NCI-H69 (cell line): ENCODE data around the gene HUWE1.
"Not testable (repeated sequence)": the region's sequence is repeated elsewhere in the genome, so short reads cannot be mapped to it uniquely, and the experiment has no call there.

Source experiments
- DNase-seq: peaks from one replicate; lab custom pipeline; 2025; lab: John Stamatoyannopoulos, UW

Gene HUWE1, protein sequence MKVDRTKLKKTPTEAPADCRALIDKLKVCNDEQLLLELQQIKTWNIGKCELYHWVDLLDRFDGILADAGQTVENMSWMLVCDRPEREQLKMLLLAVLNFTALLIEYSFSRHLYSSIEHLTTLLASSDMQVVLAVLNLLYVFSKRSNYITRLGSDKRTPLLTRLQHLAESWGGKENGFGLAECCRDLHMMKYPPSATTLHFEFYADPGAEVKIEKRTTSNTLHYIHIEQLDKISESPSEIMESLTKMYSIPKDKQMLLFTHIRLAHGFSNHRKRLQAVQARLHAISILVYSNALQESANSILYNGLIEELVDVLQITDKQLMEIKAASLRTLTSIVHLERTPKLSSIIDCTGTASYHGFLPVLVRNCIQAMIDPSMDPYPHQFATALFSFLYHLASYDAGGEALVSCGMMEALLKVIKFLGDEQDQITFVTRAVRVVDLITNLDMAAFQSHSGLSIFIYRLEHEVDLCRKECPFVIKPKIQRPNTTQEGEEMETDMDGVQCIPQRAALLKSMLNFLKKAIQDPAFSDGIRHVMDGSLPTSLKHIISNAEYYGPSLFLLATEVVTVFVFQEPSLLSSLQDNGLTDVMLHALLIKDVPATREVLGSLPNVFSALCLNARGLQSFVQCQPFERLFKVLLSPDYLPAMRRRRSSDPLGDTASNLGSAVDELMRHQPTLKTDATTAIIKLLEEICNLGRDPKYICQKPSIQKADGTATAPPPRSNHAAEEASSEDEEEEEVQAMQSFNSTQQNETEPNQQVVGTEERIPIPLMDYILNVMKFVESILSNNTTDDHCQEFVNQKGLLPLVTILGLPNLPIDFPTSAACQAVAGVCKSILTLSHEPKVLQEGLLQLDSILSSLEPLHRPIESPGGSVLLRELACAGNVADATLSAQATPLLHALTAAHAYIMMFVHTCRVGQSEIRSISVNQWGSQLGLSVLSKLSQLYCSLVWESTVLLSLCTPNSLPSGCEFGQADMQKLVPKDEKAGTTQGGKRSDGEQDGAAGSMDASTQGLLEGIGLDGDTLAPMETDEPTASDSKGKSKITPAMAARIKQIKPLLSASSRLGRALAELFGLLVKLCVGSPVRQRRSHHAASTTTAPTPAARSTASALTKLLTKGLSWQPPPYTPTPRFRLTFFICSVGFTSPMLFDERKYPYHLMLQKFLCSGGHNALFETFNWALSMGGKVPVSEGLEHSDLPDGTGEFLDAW (N-terminal part only)

DNA sequence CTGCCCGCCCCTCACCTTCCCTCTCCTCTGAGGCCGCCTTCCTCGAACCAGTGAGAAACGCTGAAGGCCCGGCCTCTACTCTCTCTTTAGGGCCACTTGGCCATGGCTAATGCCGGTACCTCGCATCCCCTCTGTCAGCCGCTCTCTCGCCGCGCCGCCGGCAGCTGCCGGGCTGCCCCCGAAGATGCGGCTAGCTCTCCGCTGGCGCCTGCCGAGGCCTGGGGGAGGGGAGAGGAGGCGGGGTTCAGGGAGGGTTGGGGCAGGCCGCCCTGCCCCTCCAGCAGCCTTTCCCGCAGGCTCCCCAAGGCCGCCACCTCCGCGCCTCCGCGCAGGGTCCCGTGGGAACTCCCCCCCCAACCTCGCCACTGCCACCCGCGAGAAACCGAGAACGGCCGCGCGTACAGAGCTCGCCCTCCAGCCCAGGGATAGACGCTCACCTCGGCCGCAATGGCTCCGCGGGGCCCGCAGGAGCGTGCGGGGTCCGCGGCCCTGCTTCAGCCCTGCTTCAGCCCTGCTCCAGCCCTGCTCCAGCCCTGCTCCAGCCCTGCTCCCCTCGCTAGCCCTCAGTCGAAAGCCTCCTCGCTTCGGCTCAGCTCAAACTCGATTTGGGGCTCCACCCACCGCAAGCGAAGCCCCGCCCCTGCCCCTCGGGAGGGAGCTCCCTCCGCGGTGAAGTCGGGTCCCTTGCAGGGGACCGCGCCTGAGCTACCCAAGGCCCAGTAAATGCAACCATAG, at the start of gene HUWE1:
TSS of gene HUWE1 (minus strand) at position 569 of the 735 bp plus-strand sequence. CDS start 32,612 bp downstream, outside the sequence.
- DNase-seq = peak; percentile 87

DNA sequence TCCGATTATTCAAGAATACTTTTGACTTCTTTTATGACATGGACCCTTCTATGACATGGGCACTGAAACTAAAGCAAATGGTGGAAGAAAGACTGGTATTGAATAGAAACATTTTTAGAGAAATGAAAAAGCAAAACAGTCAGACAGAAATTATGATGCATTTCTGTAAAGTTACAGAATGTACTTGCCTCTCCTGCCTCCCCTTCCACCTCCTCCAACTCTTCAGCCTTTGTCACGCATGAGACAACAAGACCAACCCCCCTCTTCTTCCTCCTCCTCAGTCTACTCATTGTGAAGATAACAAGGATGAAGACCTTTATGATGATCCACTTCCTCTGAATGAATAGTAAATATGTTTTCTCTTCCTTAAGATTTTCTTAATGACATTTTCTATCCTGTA, 46.3 kb upstream of the HUWE1 start:
- DNase-seq = no peak

DNA sequence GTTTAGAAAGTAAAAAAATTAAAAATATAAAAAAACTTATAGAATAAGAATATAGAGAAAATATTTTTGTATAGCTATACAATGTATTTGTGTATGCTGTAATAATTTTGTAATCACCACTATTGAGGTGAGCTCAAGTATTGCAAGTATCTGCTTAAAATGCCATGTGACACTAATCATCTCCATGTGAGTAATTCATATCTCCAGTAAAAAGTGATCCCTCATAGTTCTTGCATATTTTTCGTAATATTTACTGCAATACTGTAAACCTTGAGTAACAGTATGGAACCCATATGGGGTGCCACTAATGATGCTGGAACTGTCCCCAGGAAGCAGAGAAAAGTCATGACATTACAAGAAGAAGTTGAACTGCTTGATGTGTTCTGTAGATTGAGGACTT, 43.2 kb upstream of the HUWE1 start:
- DNase-seq = no peak

DNA sequence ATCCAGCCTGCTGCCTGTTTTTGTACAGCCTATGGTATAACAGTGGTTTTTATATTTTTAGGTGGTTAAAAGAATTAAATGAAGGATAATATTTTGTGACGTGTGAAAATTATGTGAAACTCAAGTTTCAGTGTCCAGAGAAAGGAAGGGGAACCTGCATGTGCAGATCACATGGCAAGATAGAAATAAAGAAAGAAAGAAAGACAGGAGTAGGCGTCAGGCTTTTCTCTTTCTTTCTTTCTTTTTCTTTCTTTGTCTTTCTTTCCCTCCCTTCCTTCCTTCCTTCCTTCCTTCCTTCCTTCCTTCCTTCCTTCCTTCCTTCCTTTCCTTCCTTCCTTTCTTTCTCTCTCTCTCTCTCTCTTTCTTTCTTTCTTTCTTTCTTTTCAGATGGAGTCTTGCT, 42.0 kb upstream of the HUWE1 start:
- DNase-seq = no peak

DNA sequence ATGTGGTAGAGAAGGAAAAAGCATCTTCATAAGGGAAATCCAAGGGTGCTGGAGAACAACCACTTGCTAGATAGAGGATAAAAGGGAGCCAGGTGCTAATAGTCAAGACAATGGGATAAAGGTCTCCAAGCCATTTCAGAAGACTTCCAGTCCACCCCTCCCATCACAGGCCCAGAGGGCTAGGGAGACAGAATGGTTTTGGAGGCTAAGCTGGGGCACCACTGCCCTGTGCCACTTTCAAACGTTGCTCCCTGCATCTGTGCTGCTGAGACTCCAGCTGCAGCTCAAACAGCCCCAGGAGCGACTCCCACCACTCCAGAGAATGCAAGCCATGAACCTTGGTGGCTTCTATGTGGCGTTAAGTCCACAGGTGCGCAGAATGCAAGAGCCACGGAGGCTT, 38.4 kb upstream of the HUWE1 start:
- no peak for DNase-seq

DNA sequence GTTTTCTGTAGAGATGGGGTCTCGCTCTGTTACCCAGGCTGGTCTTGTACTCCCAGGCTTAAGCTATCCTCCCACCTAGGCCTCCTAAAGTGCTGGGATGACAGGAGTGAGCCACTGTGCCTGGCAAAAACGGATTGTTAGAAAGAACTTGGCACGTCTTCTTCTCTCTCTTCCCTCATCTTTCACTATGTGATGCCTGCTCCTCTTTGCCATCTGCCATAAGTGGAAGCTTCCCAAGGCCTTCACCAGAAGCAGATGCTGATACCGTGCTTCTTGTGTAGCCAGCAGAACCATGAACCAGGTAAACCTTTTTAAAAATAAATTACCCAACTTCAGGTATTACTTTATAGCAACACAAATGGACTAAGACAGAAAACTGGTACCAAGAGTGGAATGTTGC, 36.9 kb upstream of the HUWE1 start:
- no peak for DNase-seq

DNA sequence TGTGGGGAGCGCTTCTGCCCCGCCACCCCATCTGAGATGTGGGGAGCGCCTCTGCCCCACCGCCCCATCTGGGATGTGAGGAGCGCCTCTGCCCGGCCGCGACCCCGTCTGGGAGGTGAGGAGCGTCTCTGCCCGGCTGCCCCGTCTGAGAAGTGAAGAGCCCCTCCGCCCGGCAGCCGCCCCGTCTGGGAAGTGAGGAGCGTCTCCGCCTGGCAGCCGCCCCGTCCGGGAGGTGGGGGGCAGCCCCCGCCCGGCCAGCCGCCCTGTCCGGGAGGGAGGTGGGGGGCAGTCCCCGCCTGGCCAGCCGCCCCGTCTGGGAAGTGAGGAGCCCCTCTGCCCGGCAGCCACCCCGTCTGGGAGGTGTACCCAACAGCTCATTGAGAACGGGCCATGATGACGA, 35.1 kb upstream of the HUWE1 start:
- DNase-seq = not testable (repeated sequence)

DNA sequence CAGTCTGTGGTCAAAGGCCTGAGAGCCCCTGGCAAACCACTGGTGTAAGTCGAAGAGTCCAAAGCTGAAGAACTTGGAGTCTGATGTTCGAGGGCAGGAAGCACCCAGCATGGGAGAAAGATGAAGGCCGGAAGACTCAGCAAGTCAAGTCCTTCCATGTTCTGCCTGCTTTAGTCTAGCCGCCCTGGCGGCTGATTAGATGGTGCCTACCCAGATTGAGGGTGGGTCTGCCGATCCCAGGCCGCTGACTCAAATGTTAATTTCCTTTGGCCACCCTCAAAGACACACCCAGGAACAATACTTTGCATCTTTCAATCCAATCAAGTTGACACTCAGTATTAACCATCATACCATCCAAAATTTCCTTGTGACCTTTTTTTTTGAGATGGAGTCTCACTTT, 33.1 kb upstream of the HUWE1 start:
- not testable (repeated sequence) for DNase-seq

DNA sequence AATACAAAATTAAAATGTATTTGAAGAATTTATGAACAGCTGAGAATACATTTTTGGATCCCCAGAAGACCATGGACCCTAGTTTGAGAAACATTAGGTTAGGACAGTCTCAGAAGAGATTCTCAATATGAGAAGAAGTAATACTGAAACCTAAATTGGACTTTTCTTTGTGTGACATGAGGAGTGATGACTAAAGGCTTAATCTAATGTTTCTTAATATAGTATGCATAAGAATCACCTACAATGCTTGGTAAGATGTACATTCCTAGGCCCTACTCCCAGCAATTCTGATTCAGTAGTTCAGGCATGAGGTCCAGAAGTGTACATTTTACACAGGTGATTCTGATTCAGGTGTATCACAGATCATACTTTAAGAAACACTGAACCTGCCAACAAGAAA, 31.6 kb upstream of the HUWE1 start:
- DNase-seq = no peak

DNA sequence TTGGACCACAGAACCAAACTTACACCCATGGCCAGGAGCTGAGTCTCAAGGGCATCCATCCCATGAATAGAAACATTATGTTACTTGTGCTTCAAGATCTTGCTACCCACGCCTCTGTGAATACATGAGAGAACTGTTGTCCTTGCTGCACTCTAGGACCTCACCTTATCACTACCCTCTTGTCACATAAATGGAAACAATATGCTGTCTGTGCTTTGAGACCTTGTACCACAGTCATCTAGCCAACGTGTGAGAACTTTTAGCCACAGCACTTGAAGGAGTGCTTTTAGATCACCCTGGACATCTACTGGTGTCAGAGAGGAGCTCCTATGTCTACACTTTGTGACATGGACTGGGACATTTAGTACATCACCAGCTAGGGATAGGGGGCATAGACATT, 30.7 kb upstream of the HUWE1 start:
- no peak for DNase-seq

DNA sequence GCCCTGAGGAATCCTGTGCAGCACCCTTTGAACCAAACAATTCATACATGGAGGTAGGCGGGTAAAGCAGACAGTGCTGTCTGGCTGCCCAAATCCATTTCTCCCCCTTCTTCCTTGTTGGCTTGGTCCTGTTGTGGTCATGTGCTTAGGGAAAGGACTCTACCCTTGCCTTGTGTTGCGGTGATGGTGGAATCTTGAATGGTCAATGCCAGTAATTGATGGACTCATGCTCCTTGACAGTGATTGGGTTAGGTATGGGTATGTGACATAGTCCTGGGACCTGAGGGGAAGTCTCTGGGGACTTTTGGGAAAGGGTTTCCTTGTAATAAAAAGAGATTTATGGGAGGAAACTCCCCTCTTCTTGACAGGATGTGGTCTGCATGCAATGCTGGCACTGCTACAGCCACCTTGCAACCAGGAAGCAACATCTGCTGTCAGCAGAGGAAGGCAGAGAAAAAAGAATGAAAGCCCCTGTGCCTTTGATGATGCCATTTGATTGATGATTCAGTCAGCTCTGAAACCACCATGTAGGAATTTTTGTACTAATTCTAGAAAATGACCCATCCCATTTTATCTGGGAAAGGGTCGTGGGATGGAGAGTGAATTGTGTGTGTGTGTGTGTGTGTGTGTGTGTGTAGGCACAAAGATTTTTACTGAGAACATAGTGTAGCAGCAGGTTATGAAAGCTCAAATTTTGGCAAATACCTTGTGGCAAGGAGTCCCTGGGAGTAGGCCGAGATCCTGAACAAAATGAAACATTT, 30.0 kb upstream of the HUWE1 start:
- no peak for DNase-seq

DNA sequence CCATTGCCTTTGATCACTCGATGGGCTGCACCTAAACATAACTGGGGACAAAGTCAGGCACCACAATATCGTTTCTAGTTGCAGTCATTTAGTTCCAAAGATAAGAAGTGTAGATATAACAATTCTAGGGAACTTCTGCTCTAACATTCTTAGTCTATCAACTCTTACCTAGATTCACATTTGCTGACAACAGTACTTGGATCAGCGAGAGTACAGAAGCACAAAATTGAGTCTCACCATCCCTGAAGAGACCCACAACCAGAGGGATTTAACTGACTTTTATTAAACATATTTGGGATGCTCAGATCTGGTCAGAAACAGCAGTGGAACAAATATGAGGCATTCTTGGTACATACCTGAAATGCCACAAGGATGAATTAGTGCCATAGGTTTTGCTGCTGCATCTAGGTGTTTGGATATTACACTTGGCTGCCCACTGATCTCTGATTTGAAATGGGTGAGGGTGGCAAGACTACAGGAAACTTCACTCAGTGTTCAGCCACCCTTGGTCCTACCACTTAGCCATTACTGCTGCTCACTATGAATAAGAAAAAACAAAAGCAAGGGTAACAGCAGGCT, 28.9 kb upstream of the HUWE1 start:
- no peak for DNase-seq

DNA sequence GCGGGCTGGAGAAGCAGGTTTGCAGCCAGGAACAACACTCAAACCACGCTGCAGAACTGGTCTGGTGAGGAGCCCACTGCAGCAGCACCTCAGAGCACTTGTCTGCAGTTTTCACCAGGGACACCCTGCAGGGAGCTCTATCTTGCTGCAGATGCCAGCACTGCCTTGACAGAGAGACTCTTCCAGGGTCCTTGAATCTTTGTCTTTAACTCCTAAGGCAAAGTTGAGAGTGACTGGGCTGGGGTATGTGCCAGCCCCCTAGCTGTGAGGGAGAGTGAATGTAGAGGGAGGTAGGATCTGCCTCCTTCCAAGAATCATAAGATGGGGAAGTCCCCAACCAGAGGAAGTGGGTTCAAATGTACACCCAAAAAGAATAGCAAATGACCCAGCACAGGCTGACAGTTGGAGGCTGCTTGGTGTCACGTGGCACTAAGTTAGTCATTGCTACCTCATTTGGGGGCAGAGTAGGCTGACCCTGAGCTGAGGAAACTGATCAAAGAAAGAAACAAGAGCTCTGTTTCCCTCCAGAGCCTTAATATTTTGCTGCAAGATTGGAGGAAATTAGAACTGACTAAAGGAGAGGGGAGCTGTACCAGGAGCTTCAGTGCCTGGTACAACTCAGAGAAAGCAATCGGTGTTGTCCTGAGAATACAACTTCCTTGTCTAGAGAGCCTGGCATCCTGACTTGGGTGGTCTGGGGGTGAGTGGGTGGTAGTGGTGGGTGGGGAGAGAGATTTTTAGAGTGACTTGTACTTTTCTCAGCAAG, 28.2 kb upstream of the HUWE1 start:
- no peak for DNase-seq

DNA sequence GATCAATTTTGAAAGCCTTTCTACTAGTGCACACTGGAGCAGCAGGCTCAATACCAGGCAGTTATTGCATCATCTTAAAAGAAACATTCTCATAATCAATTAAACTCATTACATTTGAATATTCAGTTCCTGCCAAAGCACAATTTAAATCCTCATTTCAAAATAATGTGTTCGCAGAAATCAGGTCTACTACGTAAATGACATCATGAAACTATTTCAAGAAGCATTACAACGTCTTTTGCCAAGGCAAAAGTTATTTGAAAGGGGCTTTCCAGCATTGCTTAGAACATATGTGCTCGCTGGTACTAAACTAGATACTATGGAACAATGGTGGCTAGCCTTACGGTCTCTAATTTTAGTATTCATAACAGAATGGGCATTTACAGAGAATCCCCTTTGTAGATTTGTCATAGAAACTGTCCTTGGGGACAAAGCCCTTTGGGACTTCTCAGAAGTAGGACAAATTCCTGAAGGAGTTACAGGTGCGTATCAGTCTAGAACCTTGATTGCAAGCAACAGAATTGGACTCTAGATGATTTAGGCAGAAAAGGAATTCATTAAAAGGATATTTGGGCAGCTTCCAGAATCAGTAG, 27.6 kb upstream of the HUWE1 start:
- no peak for DNase-seq

DNA sequence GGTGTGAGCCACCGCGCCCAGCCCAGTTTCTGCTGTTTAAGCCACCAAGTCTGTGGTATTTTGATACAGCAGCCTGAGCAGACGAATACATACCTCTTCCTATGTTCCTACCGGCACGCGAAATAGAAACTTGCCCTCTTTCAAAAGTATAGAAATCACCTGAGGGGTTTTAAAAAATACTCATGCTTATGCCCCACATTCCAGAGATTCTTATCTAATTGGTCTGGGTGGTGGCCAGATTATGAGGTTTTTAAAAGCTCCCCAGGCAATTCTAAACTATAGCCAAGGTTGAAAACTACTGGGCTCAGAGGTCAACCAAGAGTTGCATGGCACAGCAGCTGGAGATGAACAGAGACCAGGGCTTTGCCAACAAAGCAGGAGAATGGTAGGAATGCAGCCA, 24.9 kb upstream of the HUWE1 start:
- no peak for DNase-seq

DNA sequence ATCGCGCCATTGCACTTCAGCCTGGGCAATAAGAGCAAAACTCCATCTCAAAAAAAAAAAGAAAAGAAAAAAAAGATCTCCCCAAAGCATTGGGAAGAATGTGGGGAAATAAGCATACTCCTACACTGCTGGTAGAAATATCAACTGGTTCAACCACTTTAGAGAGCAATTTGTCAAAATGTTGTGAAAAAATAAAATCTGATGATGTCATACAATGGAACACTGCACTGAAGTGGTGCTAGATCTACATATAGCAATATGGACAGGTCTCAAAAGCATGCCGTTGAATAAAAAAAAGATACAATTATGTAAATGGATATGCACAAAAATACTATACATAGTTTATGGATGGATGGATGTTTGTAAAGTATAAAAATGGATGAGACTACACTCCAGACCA, 18.3 kb upstream of the HUWE1 start:
- DNase-seq = no peak

DNA sequence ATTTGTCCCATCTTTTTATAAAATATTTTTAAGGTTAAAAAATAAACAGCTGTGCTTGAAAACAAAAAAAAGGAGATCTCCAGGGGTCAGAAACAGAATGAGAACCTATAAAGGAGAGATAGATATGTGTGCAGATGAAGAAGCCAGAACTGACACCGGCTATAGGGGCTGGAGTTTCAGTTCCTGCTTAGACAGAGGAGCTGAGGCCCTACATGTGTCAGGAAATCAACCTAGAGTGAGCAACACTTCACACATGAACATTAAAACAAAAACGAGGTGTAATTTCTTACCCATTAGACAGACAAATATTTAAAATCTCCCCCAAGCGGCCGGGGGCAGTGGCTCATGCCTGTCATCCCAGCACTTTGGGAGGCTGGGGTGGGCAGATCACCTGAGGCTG, 17.8 kb upstream of the HUWE1 start:
- DNase-seq = no peak

DNA sequence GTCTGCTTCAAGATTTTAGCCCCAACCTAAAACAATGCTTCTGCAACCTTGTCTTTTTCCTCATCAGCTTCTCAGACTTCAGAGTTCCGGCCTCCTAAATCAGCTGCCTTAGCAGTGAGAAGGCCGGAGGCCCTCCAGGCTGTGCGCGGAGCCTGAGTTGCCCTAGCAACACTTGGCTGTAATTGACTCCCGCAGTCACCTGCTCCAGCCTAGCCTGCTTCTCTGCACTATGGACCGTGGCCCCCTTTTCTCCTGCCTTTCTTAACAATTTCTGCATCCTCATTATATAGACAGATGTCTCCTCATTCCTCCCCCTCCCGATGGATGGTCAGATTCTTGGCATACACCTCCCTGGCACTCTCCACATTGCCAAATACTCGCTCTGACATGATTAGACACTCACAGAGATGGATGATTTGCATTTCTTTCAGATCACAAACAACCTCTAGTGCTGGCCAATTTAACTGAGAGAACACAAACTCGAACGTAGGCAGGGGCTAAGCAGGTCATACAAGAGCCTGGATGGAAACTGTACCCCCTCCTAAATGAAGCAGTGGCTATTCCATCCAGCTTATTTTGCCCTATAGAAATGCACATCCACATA, 9.5 kb upstream of the HUWE1 start:
- peak; percentile 52 for DNase-seq

DNA sequence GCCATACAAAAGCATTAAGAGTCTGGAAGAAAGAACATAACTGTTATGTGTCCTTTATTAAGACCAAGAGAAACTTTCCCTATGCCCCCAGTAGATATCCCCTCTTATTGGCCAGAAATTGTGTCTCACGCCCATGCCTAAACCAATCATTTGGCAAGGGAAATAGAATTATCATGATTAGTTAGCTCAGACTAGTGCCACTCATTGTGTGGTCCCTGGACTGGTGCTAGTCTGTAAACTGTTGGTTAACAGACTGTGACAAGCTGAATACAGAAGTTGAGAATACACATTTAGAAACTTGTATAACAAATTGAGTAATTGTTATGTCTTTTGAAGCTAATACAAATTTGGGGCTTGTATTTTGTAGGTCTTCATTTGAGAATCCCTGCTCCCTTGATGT, 8.1 kb upstream of the HUWE1 start:
- DNase-seq = no peak
